ENCODE results near the gene TRIM28.

DNA sequence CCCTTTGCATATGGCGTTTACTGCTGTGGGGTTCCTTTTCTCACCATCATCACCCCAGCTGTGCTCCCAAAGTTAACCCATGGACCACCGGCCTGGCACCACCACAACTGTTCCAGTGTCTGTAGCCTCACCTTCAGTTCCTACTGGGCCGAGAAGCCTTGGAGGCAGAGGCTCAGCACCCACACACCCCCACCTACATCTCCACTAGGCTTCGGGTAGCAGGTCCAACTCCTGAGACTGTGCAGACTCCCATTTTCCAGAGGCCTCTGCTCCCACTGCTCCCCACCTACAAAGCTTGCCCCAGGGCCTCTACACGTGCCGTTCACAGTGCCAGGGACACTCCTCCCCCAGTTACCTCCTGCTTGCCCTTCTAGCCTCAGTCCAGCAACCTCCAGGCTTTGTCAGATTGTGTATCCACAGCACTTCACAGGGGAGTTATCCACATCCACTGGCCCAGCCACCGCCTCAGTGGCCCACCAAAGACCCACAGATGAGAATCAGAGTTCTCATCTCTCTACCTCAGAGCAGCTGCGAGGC is 46.2 kb upstream of the TRIM28 start:
- TF ChIP-seq, protein P1, sequence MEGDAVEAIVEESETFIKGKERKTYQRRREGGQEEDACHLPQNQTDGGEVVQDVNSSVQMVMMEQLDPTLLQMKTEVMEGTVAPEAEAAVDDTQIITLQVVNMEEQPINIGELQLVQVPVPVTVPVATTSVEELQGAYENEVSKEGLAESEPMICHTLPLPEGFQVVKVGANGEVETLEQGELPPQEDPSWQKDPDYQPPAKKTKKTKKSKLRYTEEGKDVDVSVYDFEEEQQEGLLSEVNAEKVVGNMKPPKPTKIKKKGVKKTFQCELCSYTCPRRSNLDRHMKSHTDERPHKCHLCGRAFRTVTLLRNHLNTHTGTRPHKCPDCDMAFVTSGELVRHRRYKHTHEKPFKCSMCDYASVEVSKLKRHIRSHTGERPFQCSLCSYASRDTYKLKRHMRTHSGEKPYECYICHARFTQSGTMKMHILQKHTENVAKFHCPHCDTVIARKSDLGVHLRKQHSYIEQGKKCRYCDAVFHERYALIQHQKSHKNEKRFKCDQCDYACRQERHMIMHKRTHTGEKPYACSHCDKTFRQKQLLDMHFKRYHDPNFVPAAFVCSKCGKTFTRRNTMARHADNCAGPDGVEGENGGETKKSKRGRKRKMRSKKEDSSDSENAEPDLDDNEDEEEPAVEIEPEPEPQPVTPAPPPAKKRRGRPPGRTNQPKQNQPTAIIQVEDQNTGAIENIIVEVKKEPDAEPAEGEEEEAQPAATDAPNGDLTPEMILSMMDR (IDR thresholded peaks at IDR 0.05; ENCODE audit: poor library complexity), result no peak
- TF ChIP-seq EZH2phosphoT487 (IDR thresholded peaks at IDR 0.05; ENCODE audit: low read depth, severe bottlenecking, unreplicated experiment) (no peak), EZH2 (IDR thresholded peaks at IDR 0.05; ENCODE audit: borderline replicate concordance) (no peak)

Data from hepatocyte (in vitro differentiated cells).